ENCODE measurements around the gene RPUSD1. TPM values are rescaled to one million over a fixed set of nuclear protein-coding genes. Genes with fewer than 3 reads are reported as not detected.

The RPUSD1 gene
- total and polyA plus RNA-seq, 2 donors (not counting 3 experiments of a cell fraction or from before 2014, with no cell fraction given) = 46.2 to 55.8 TPM

GRCh38 chr16:734981-735881 is 53.0 kb downstream of the RPUSD1 start:
- no peak overlapping the region for H3K27ac ChIP-seq (ENCODE audit: insufficient read depth, low read depth, low read length)
- intact Hi-C loops (cut with micrococcal nuclease) = no loop called here
- DNase-seq (ENCODE audit: low read depth, low spot score) (no peak), FAIRE-seq (no peak)
- ChIA-PET POLR2A (no interaction called here), CTCF (no interaction called here)
- no peak overlapping the region for H3K9ac ChIP-seq (replicated peaks; ENCODE audit: extremely low read depth, insufficient read depth, low read length)
- no peaks in the 10 kb centered on the region for H4K20me1 ChIP-seq (replicated peaks; ENCODE audit: control insufficient read depth, extremely low read depth, insufficient read depth, low read length)
- no peak overlapping the region for H3K4me2 ChIP-seq (ENCODE audit: insufficient read depth, low read length)
- TF ChIP-seq FOS (IDR thresholded peaks at IDR 0.05; ENCODE audit: borderline replicate concordance, insufficient read depth, low read length) (no peak), MAX (IDR thresholded peaks at IDR 0.05; ENCODE audit: insufficient read depth, insufficient read length) (no peak), JUN (IDR thresholded peaks at IDR 0.05; ENCODE audit: borderline replicate concordance, insufficient read depth, insufficient read length, low read depth) (no peak), POLR2A (IDR thresholded peaks at IDR 0.05; ENCODE audit: low read depth, low read length) (no peak), GATA2 (IDR thresholded peaks at IDR 0.05; ENCODE audit: insufficient read depth, insufficient read length, low read depth, low read length) (no peak), EZH2 (IDR thresholded peaks at IDR 0.05; ENCODE audit: borderline replicate concordance, low read depth, low read length, severe bottlenecking) (no peak), CTCF (IDR thresholded peaks at IDR 0.05; ENCODE audit: extremely low read depth in 1 of 2, insufficient read depth in 1 of 2, low read depth in 1 of 2, low read length in 2 of 2) (no peak), POLR2AphosphoS5 (IDR thresholded peaks at IDR 0.05; ENCODE audit: insufficient read depth, low read depth, low read length) (no peak), MYC (IDR thresholded peaks at IDR 0.05; ENCODE audit: low read depth, low read length) (no peak)
- no peak overlapping the region for H2AFZ ChIP-seq (ENCODE audit: low read depth, low read length)
- peaks cover 7 to 42% of the 10 kb centered on the region in 2 experiments for H3K36me3 ChIP-seq (ENCODE audit: control insufficient read depth in 2 of 2, extremely low read depth in 1 of 2, insufficient read depth in 2 of 2, low read length in 2 of 2)
- no peaks in the 10 kb centered on the region for H3K9me3 ChIP-seq (replicated peaks; ENCODE audit: control insufficient read depth, insufficient read depth, low read length)
- H3K27me3 ChIP-seq (ENCODE audit: control insufficient read depth in 2 of 2, insufficient read depth in 2 of 2, low read length in 2 of 2) = no peaks in the 10 kb centered on the region
- H3K79me2 ChIP-seq (ENCODE audit: control insufficient read depth, insufficient read depth, low read length) = peaks cover 4% of the 10 kb centered on the region
- H3K9me1 ChIP-seq (replicated peaks; ENCODE audit: control insufficient read depth, extremely low read depth, insufficient read depth, low read length) = no peaks in the 10 kb centered on the region
- no peak overlapping the region for H3K4me3 ChIP-seq (replicated peaks in 1 of 3; ENCODE audit: insufficient read depth in 1 of 3, low read depth in 1 of 3, low read length in 3 of 3)
- no TSS peak for BruUV-seq (replicated peaks)
- dilution Hi-C loops (cut with MboI; ENCODE audit: extremely low pct_ligation_motif_present, low sequenced_read_pairs) = no loop called here
- peaks cover 6% of the 10 kb centered on the region for H3K4me1 ChIP-seq (ENCODE audit: control insufficient read depth, extremely low read depth, insufficient read depth, low read length)

MicroRNA genes within 50 kb of the gene (microRNA counts, 767-probe panel; counts per million panel counts)
- 723 counts per million, percentile 96 among the panel's probes with 10 or more counts for microRNA hsa-miR-662

Small RNA genes lying within 50 kb of the gene (microRNA-seq; reads per million reads assigned to microRNA genes)
- gene MIR662 (ENCODE audit: borderline number of aligned reads, borderline replicate concordance) = not detected

Small RNA genes lying within 50 kb of the gene (small RNA-seq; reads per million reads assigned to genes)
- not detected for gene MIR662 (ENCODE audit: insufficient read depth, insufficient read length, low read depth, low replicate concordance)

Other genes with a start within 250 kb of the RPUSD1 start
- not detected in 2 replicates for gene PRR35, start 228.0 kb downstream of the RPUSD1 start, total RNA-seq
- not detected in 2 replicates for gene PRR35, start 228.0 kb downstream of the RPUSD1 start, polyA plus RNA-seq
- gene NHLRC4, start 221.4 kb downstream of the RPUSD1 start, total RNA-seq = 0.30 and 0.73 TPM in 2 replicates
- gene NHLRC4, start 221.4 kb downstream of the RPUSD1 start, polyA plus RNA-seq = 0.94 and 0.96 TPM in 2 replicates
- 56.8 and 67.7 TPM in 2 replicates for gene PIGQ, start 218.4 kb downstream of the RPUSD1 start, total RNA-seq
- 66.9 and 82.9 TPM in 2 replicates for gene PIGQ, start 218.4 kb downstream of the RPUSD1 start, polyA plus RNA-seq
- 16.7 and 18.8 TPM in 2 replicates for gene RAB40C, start 198.3 kb downstream of the RPUSD1 start, total RNA-seq
- 12.4 and 16.3 TPM in 2 replicates for gene RAB40C, start 198.3 kb downstream of the RPUSD1 start, polyA plus RNA-seq
- 0.28 and 0.40 TPM in 2 replicates for gene WFIKKN1, start 157.4 kb downstream of the RPUSD1 start, total RNA-seq
- 0.03 and 0.06 TPM in 2 replicates for gene WFIKKN1, start 157.4 kb downstream of the RPUSD1 start, polyA plus RNA-seq
- gene METTL26, start 152.1 kb downstream of the RPUSD1 start, total RNA-seq = 112 and 114 TPM in 2 replicates
- 138 and 215 TPM in 2 replicates for gene METTL26, start 152.1 kb downstream of the RPUSD1 start, polyA plus RNA-seq
- 12.9 and 17.1 TPM in 2 replicates for gene MCRIP2, start 146.6 kb downstream of the RPUSD1 start, total RNA-seq
- gene MCRIP2, start 146.6 kb downstream of the RPUSD1 start, polyA plus RNA-seq = 18.9 and 29.9 TPM in 2 replicates
- gene WDR90, start 139.0 kb downstream of the RPUSD1 start, total RNA-seq = 50.0 and 51.8 TPM in 2 replicates
- 22.2 and 29.2 TPM in 2 replicates for gene WDR90, start 139.0 kb downstream of the RPUSD1 start, polyA plus RNA-seq
- 96.0 and 106 TPM in 2 replicates for gene RHOT2, start 120.2 kb downstream of the RPUSD1 start, total RNA-seq
- gene RHOT2, start 120.2 kb downstream of the RPUSD1 start, polyA plus RNA-seq = 139 and 190 TPM in 2 replicates
- gene RHBDL1, start 112.7 kb downstream of the RPUSD1 start, total RNA-seq = 1.8 TPM in 2 replicates
- 1.1 and 1.8 TPM in 2 replicates for gene RHBDL1, start 112.7 kb downstream of the RPUSD1 start, polyA plus RNA-seq
- 105 and 107 TPM in 2 replicates for gene STUB1, start 108.0 kb downstream of the RPUSD1 start, total RNA-seq
- 147 and 152 TPM in 2 replicates for gene STUB1, start 108.0 kb downstream of the RPUSD1 start, polyA plus RNA-seq
- 53.4 and 55.1 TPM in 2 replicates for gene JMJD8, start 104.0 kb downstream of the RPUSD1 start, total RNA-seq
- gene JMJD8, start 104.0 kb downstream of the RPUSD1 start, polyA plus RNA-seq = 102 and 125 TPM in 2 replicates
- gene WDR24, start 98.0 kb downstream of the RPUSD1 start, total RNA-seq = 9.9 and 11.2 TPM in 2 replicates
- 9.9 and 14.1 TPM in 2 replicates for gene WDR24, start 98.0 kb downstream of the RPUSD1 start, polyA plus RNA-seq
- 0.22 TPM in 1 of 2 replicates, not detected in the other for gene FBXL16, start 82.6 kb downstream of the RPUSD1 start, total RNA-seq
- gene FBXL16, start 82.6 kb downstream of the RPUSD1 start, polyA plus RNA-seq = 0.07 and 0.18 TPM in 2 replicates
- gene METRN, start 73.3 kb downstream of the RPUSD1 start, total RNA-seq = 14.1 and 16.1 TPM in 2 replicates
- 10.0 and 23.4 TPM in 2 replicates for gene METRN, start 73.3 kb downstream of the RPUSD1 start, polyA plus RNA-seq
- gene ANTKMT, start 67.2 kb downstream of the RPUSD1 start, total RNA-seq = 26.1 and 29.1 TPM in 2 replicates
- gene ANTKMT, start 67.2 kb downstream of the RPUSD1 start, polyA plus RNA-seq = 27.9 and 40.5 TPM in 2 replicates
- gene CCDC78, start 61.9 kb downstream of the RPUSD1 start, total RNA-seq = 0.53 and 1.3 TPM in 2 replicates
- gene CCDC78, start 61.9 kb downstream of the RPUSD1 start, polyA plus RNA-seq = 0.50 and 1.2 TPM in 2 replicates
- 5.9 and 6.8 TPM in 2 replicates for gene HAGHL, start 61.3 kb downstream of the RPUSD1 start, total RNA-seq
- 6.3 and 8.5 TPM in 2 replicates for gene HAGHL, start 61.3 kb downstream of the RPUSD1 start, polyA plus RNA-seq
- 31.2 and 33.8 TPM in 2 replicates for gene CIAO3, start 47.4 kb downstream of the RPUSD1 start, total RNA-seq
- 23.1 and 29.1 TPM in 2 replicates for gene CIAO3, start 47.4 kb downstream of the RPUSD1 start, polyA plus RNA-seq
- gene MSLN, start 27.6 kb downstream of the RPUSD1 start, total RNA-seq = not detected in 2 replicates
- gene MSLN, start 27.6 kb downstream of the RPUSD1 start, polyA plus RNA-seq = not detected in 2 replicates
- gene CHTF18, start 239 bp upstream of the RPUSD1 start, total RNA-seq = 58.6 and 69.5 TPM in 2 replicates
- gene CHTF18, start 239 bp upstream of the RPUSD1 start, polyA plus RNA-seq = 33.0 and 45.3 TPM in 2 replicates
- gene GNG13, start 12.4 kb upstream of the RPUSD1 start, total RNA-seq = not detected in 2 replicates
- gene GNG13, start 12.4 kb upstream of the RPUSD1 start, polyA plus RNA-seq = not detected in 2 replicates
- gene LMF1, start 182.6 kb upstream of the RPUSD1 start, total RNA-seq = 12.5 and 17.8 TPM in 2 replicates
- gene LMF1, start 182.6 kb upstream of the RPUSD1 start, polyA plus RNA-seq = 14.3 and 17.8 TPM in 2 replicates
- 0.42 and 0.53 TPM in 2 replicates for gene SOX8, start 193.4 kb upstream of the RPUSD1 start, total RNA-seq
- gene SOX8, start 193.4 kb upstream of the RPUSD1 start, polyA plus RNA-seq = 0.52 and 0.72 TPM in 2 replicates